Left lung (tissue), 10 donors: ENCODE data around the gene ARL6. TPM values are rescaled to one million over a fixed set of nuclear protein-coding genes. Genes with fewer than 3 reads are reported as not detected.

ENCODE experiments used
- ATAC-seq: fragments of 200-7000 bp; cut with Tn5 transposase; one replicate; pipeline ENCODE4 v1.9.1; 2020; ENCODE audit warnings: moderate library complexity
- DNase-seq, 4 donors: peaks; one replicate each; pipeline ENCODE4 v3.0.0-alpha.2; 2013 to 2020
- H3K27ac ChIP-seq, 2 donors: fragments of 200-600 bp; sonication (generic) in 1 of 2; one replicate each; pipeline versions ENCODE4 v1.5.0 to v1.8.0; 2020 to 2021
- H3K27me3 ChIP-seq, 2 donors: fragments of 200-600 bp; sonication (generic) in 1 of 2; one replicate each; pipeline versions ENCODE4 v1.5.0 to v1.8.0; 2020 to 2021
- H3K36me3 ChIP-seq, 2 donors: fragments of 200-600 bp; sonication (generic) in 1 of 2; one replicate each; pipeline versions ENCODE4 v1.5.0 to v1.8.0; 2020 to 2021
- H3K4me1 ChIP-seq, 2 donors: fragments of 200-600 bp; one replicate each; pipeline ENCODE4 v1.8.0; 2021
- H3K4me3 ChIP-seq, 2 donors: fragments of 200-600 bp; sonication (generic) in 1 of 2; one replicate each; pipeline versions ENCODE4 v1.5.0 to v1.8.0; 2020 to 2021; ENCODE audit warnings: mild to moderate bottlenecking in 1 of 2
- H3K9me3 ChIP-seq, 2 donors: fragments of 200-600 bp; sonication (generic) in 1 of 2; one replicate each; pipeline versions ENCODE4 v1.5.0 to v1.8.0; 2020 to 2021
- intact Hi-C, 2 donors: fragments of 100-400 bp; cut with DNase I; formaldehyde crosslinking; loops; one replicate each; pipeline versions ENCODE4 v1.11.2 to v1.14.2; 2022
- polyA plus RNA-seq, 6 donors: library from polyadenylated mRNA; unstranded; fragments of 120-200 nt; gene quantifications; one replicate each; pipeline ENCODE4 v1.2.1, GENCODE V29; 2013; ENCODE audit not compliant: insufficient read length in 6 of 6
- total RNA-seq, 2 donors: library from RNA; stranded (reverse); fragmentation: NEBNext Ultra II Directional; extraction: Animal tissue kit (Norgen Biotek cat#: 25700); gene quantifications; one replicate each; pipeline ENCODE4 v1.2.1, GENCODE V29; 2021
- TF ChIP-seq, protein P1 (sequence below), 2 donors: fragments of 200-600 bp; sonication (generic) in 1 of 2; IDR thresholded peaks; one replicate each; pipeline versions ENCODE4 v1.5.0 to v1.8.0; 2021; ENCODE audit warnings: antibody characterized with exemption in 2 of 2
- donor health status: DM: no; HTN: yes; CAD: no.
- donor health status: DM: no; HTN: no; CAD: no.

Gene ARL6
- total and polyA plus RNA-seq, 8 donors = 9.9 to 27.1 (median 20.3) TPM

DNA sequence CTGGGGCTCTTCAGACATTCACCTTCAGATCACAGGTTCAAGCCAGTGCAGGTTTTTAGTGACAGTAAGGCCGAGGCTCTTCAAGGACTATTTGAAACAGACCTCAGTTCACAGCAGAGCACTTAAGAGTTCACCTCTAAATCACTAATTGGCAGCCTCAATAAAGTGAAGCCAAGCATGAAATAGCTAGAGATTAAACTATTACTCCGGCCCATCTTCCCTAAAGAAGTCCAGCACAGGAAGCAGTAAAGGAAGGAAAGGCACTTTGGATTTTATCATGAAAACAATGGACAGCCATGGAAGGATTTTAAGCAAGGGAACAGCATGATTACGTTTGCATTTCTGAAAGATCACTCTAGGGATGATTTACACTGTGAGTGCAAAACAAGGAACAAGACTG is 27.6 kb upstream of the ARL6 start:
- intact Hi-C loops = no loop called here

DNA sequence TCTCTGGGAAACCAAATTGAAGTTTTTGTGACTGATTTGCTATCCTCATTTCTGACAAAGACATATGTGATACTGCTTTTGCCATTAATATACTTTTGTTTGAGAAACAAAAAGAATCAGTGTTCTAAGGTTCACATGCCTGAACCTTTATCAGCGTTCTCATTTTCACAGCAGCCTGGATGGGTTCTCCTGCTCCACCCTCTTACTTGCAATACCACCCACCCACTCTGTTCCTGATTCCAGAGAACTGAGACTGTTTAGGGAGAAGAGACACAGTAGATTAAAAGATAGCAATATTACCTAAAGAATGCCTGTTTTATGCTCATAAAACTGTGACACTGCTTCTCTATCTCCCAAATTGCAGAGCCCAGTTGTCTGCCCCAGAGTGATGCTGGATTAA is 25.8 kb upstream of the ARL6 start:
- no peak for ATAC-seq
- no peaks in the 10 kb centered on the region for H3K9me3 ChIP-seq
- H3K4me1 ChIP-seq = no peaks in the 10 kb centered on the region
- no peak for DNase-seq
- TF ChIP-seq, protein P1, sequence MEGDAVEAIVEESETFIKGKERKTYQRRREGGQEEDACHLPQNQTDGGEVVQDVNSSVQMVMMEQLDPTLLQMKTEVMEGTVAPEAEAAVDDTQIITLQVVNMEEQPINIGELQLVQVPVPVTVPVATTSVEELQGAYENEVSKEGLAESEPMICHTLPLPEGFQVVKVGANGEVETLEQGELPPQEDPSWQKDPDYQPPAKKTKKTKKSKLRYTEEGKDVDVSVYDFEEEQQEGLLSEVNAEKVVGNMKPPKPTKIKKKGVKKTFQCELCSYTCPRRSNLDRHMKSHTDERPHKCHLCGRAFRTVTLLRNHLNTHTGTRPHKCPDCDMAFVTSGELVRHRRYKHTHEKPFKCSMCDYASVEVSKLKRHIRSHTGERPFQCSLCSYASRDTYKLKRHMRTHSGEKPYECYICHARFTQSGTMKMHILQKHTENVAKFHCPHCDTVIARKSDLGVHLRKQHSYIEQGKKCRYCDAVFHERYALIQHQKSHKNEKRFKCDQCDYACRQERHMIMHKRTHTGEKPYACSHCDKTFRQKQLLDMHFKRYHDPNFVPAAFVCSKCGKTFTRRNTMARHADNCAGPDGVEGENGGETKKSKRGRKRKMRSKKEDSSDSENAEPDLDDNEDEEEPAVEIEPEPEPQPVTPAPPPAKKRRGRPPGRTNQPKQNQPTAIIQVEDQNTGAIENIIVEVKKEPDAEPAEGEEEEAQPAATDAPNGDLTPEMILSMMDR (IDR thresholded peaks at IDR 0.05) = no peak
- H3K36me3 ChIP-seq = no peaks in the 10 kb centered on the region
- no peaks in the 10 kb centered on the region for H3K27me3 ChIP-seq
- intact Hi-C loops = no loop called here
- no peak overlapping the region for H3K27ac ChIP-seq
- H3K4me3 ChIP-seq = no peak overlapping the region

More for the DNA sequence above, 27.6 kb upstream of the ARL6 start:
- no peak overlapping the region for H3K4me3 ChIP-seq
- no peaks in the 10 kb centered on the region for H3K4me1 ChIP-seq
- no peaks in the 10 kb centered on the region for H3K27me3 ChIP-seq
- ATAC-seq (no peak), DNase-seq (no peak)
- TF ChIP-seq, protein P1 (IDR thresholded peaks at IDR 0.05) = no peak
- H3K9me3 ChIP-seq = no peaks in the 10 kb centered on the region
- no peaks in the 10 kb centered on the region for H3K36me3 ChIP-seq
- no peak overlapping the region for H3K27ac ChIP-seq

DNA sequence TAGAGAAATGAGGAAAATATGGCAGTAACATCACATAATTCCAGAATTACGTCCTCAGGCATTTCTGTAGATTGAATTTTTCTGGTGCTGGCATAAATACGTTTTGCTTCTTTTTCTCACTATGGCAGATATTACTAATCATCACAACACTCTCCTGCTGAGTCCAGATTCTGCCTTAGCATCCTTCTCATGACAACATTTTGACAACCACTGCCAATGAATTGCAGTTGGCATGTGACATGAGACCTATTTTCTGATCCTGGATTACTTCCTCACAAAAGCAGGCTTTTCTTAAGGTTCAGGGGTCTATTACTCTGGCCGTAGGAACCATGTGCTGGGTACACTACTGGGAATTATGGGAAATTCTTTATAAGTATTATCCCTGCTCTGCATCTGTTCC is 22.5 kb upstream of the ARL6 start:
- H3K36me3 ChIP-seq = no peaks in the 10 kb centered on the region
- intact Hi-C loops = no loop called here
- H3K27me3 ChIP-seq = no peaks in the 10 kb centered on the region
- TF ChIP-seq, protein P1 (IDR thresholded peaks at IDR 0.05) = no peak
- no peaks in the 10 kb centered on the region for H3K9me3 ChIP-seq
- H3K4me3 ChIP-seq = no peak overlapping the region
- ATAC-seq (no peak), DNase-seq (no peak)
- H3K4me1 ChIP-seq = no peaks in the 10 kb centered on the region
- no peak overlapping the region for H3K27ac ChIP-seq

DNA sequence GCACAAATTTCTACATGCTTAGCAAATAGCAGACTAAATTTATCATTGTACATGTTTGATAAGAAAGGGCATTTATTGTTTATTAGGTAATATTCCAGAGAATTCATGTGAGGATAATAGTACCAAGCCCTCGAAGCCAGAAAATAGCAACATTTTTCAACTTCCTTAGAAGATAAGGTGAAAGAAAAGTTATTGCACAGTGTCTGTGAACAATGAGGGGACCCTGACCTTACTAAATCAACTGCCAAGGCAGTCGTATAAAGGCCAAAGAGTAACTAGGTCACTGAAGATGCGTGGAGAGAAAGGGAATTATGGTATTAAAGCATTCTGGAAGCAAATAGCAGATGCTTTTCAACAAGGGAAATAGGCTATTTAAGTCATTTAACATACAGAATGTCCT is 20.3 kb upstream of the ARL6 start:
- ATAC-seq (no peak), DNase-seq (no peak)
- TF ChIP-seq, protein P1 (IDR thresholded peaks at IDR 0.05) = no peak

DNA sequence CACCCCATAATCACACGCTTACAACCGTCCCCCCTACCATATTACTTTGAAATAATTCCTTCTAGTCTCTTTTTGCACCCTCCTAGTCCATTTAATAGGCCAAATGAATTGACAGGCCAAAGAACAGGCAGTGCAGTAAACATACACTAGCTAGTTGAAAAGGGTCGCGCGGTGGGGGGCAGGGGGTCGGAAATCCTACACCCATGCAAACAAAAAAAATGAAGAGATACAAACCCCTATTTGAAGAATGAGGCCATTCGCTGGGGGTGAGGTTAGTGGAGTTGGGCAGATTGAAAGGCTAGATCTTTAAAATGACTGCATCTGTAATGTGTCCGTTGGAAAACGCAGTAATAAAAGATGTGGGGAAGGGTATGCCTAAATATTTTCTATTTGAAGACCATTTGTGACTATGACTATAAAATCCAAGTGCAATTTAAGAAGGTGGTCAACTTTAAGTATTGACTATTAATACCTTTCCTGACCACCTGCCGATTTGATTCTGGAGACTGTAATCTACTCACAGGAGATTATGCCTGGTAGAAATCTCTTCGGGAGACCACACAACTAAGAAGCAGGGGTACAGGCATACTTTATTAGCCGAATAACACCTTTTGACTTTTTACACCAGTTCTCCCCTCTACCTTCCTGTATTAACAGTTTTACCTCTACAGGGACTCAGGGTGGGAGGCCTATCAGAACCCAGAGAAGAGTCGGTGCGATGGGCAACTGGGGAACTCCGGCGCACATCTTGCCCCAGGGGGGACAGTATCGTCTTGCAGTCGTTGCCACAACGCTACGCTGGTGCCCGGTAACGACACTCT is 762 bp upstream of the ARL6 start:
- Histone ChIP-seq H3K4me3 (peak overlapping the region; percentile 58 to 85), H3K4me1 (peaks cover 0 to 18% of the 10 kb centered on the region in 2 donors), H3K27ac (peak overlapping the region; percentile 58 to 84), H3K9me3 (no peaks in the 10 kb centered on the region), H3K36me3 (no peaks in the 10 kb centered on the region), H3K27me3 (no peaks in the 10 kb centered on the region)
- no peak for DNase-seq
- TF ChIP-seq, protein P1 (IDR thresholded peaks at IDR 0.05) = no peak
- intact Hi-C loops = no loop called here
- ATAC-seq = no peak

More for the DNA sequence above, 20.3 kb upstream of the ARL6 start:
- Histone ChIP-seq H3K27me3 (no peaks in the 10 kb centered on the region), H3K27ac (no peak overlapping the region), H3K9me3 (no peaks in the 10 kb centered on the region), H3K36me3 (no peaks in the 10 kb centered on the region), H3K4me1 (no peaks in the 10 kb centered on the region), H3K4me3 (no peak overlapping the region)
- intact Hi-C loops = no loop called here
